NT2/D1 (cell line): Measurements from ENCODE around the gene FBXW11.

Experiments used
- SUZ12 ChIP-seq: IDR thresholded peaks from 2 replicates; pipeline ENCODE4 v1.6.1; 2011; ENCODE audit not compliant: insufficient read length, insufficient read depth; ENCODE audit errors: extremely low read depth
- YY1 ChIP-seq: IDR thresholded peaks from 2 replicates; pipeline ENCODE4 v1.6.1; 2011; ENCODE audit not compliant: insufficient read length, insufficient read depth
- ZNF274 ChIP-seq: IDR thresholded peaks from 2 replicates; pipeline ENCODE4 v1.6.1; 2011; ENCODE audit warnings: mild to moderate bottlenecking, low read depth, low read length

DNA sequence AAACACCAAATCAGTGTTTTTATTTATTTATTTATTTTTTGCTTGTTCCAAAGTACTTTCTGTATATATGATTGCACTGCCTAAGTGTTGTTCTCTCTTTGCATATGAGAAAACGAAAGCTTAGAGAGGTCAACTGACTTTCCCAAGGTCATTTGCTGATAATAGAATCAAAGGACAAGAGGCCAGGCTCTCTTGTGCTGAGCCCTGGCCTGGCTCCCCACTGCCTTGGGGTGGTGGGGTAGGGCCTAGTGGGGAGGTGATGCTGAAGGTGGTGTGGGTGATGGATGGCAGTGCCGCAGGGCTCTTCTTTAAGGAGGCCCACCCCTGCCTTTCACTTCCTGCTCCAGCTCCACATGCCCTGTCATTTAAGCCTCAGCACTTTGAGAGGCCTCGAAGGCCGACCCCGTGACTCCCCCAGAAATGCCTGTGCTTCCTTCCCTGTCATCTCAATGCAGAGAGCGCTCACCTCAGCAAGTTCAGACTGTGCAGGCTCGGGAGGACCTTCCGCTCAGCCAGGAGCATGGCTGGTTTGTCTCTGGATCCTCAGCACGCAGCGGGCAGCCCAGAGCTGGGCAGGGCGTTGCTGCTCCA lies 161.3 kb downstream of the FBXW11 start:
- no peak for TF ChIP-seq YY1
- no peak for TF ChIP-seq SUZ12
- no peak for TF ChIP-seq ZNF274
